Activated CD8-positive, alpha-beta T cell treated with anti-CD3 and anti-CD28 coated beads for 36 hours (primary cell): ENCODE results near the gene RAI1. TPM values are rescaled to one million over a fixed set of nuclear protein-coding genes. Genes with fewer than 3 reads are reported as not detected.

Source experiments
- ATAC-seq: fragments of 200-7000 bp; cut with Tn5 transposase; one replicate; pipeline ENCODE4 v1.10.0; 2021; ENCODE audit warnings: mild to moderate bottlenecking, moderate library complexity
- CTCF ChIA-PET: fragments of 350-600 bp; sonication (Branson Sonifier 250); formaldehyde crosslinking; loops from one replicate; lab custom pipeline; 2021; ENCODE audit warnings: antibody characterized with exemption; lab: Charles Lee
- POLR2A ChIA-PET: fragments of 350-600 bp; sonication (Branson Sonifier 250); formaldehyde crosslinking; loops from one replicate; lab custom pipeline; 2021; ENCODE audit warnings: antibody characterized with exemption; lab: Charles Lee
- DNase-seq: peaks from one replicate; pipeline ENCODE4 v3.0.0-alpha.2; 2020
- H3K27ac Mint-ChIP-seq: one replicate; pipeline ENCODE4 v1.8.0; 2021; ENCODE audit warnings: mild to moderate bottlenecking, mixed read lengths
- H3K27me3 Mint-ChIP-seq: one replicate; pipeline ENCODE4 v1.8.0; 2021; ENCODE audit warnings: mixed read lengths
- H3K36me3 Mint-ChIP-seq: one replicate; pipeline ENCODE4 v1.8.0; 2021; ENCODE audit warnings: low read depth, mixed read lengths
- H3K4me1 Mint-ChIP-seq: one replicate; pipeline ENCODE4 v1.8.0; 2021; ENCODE audit warnings: low read depth, mixed read lengths
- H3K4me3 Mint-ChIP-seq: one replicate; pipeline ENCODE4 v1.8.0; 2021; ENCODE audit warnings: mild to moderate bottlenecking, moderate library complexity, mixed read lengths
- H3K9me3 Mint-ChIP-seq: one replicate; pipeline ENCODE4 v1.8.0; 2021; ENCODE audit warnings: mixed read lengths
- intact Hi-C: fragments of 100-400 bp; cut with micrococcal nuclease; formaldehyde crosslinking; loops from one replicate; pipeline ENCODE4 v1.10.0; 2022
- total RNA-seq, 2 experiments: library from RNA; stranded (reverse); gene quantifications; one replicate each; pipeline ENCODE4 v1.2.3, GENCODE V29; 2021
- TF ChIP-seq, protein P1 (sequence below): fragments of 200-600 bp; IDR thresholded peaks from one replicate; pipeline ENCODE4 v1.8.0; 2022; ENCODE audit warnings: antibody characterized with exemption, mild to moderate bottlenecking

The RAI1 gene
- total RNA-seq, 2 experiments from 2014 or later = 18.1 to 20.3 TPM

DNA sequence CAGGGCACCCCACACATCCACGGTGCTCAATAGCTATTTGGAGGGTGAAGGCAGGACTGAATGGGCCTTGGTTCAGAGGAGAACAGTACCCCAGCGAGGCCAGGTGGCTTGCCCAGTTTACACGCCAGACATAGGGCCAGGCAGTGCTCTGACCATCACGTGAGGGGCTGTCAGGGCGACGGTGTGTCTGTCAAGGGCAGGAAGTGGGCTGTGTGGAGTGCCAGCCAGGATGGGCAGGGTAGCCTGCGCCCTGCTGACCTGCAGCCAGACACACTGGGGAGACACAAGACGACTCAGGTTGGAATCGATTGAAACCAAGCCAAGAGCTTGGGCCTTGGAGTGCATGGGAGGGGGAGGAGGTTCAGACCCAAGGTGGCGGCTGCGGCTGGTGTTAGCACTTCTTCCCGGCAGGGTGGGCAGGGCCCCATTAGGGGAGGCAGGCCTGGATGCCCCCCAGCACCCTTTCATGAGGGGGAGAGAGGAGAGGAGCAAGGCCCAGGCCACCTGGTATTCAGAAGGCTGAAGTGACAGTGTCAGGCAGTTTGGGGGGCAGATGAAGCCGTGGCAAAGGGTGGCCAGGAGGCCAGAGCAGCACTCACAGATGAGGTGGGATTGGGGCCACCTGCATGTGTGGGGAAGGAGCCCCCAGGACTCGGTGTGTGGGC is 87.3 kb downstream of the RAI1 start:
- ChIA-PET POLR2A (no interaction called here), CTCF (no interaction called here)
- ATAC-seq = no peak
- Mint-ChIP-seq H3K36me3 (no peaks in the 10 kb centered on the region), H3K4me3 (no peak overlapping the region), H3K27me3 (no peaks in the 10 kb centered on the region), H3K9me3 (no peaks in the 10 kb centered on the region), H3K4me1 (peaks cover 37% of the 10 kb centered on the region), H3K27ac (no peak overlapping the region)
- DNase-seq = no peak
- intact Hi-C loops = no loop called here
- TF ChIP-seq, protein P1, sequence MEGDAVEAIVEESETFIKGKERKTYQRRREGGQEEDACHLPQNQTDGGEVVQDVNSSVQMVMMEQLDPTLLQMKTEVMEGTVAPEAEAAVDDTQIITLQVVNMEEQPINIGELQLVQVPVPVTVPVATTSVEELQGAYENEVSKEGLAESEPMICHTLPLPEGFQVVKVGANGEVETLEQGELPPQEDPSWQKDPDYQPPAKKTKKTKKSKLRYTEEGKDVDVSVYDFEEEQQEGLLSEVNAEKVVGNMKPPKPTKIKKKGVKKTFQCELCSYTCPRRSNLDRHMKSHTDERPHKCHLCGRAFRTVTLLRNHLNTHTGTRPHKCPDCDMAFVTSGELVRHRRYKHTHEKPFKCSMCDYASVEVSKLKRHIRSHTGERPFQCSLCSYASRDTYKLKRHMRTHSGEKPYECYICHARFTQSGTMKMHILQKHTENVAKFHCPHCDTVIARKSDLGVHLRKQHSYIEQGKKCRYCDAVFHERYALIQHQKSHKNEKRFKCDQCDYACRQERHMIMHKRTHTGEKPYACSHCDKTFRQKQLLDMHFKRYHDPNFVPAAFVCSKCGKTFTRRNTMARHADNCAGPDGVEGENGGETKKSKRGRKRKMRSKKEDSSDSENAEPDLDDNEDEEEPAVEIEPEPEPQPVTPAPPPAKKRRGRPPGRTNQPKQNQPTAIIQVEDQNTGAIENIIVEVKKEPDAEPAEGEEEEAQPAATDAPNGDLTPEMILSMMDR = no peak

DNA sequence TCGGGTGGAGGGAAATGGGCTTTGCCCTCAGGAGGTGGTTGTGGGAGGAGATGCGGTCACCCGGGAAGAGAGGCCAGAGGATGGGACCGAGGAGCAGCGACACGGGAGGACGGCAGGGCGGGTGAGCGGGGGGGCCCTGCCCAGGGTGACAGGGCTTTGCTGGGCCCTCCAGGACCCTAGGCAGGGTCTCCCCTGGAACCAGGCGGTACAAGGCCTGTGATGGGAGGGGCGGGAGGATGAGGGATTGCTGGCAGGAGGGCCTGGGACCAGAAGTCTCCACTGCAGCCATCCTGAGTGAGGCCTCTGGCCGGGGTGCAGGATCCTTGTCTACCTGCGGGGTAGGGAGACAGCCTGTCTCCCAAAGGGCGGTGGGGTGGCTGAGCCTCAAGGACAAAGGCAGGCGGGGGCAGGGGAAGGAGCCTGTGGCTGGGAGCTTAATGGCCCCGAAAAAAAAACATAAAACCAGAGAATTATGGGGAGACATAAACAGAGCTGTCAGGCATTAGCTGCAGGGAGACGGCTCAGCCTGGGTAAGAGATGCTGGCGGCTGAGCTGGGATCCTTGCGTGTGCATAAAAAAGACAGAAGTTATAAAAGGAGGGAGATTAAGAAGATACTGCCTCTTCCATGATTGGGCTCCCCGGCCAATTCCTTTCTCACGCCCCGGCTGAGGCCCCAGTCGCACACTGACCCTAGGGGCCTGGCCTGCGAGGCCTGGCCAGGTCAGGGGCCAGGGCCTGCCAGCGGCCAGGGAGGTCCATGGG is 88.8 kb downstream of the RAI1 start:
- H3K27ac Mint-ChIP-seq = no peak overlapping the region
- no peak overlapping the region for H3K4me3 Mint-ChIP-seq
- intact Hi-C loops = no loop called here
- CTCF ChIA-PET = no interaction called here
- H3K27me3 Mint-ChIP-seq = no peaks in the 10 kb centered on the region
- no peak for DNase-seq
- POLR2A ChIA-PET = interaction anchor here (1.2 kb wide), 1 partner anchor 13 kb away, joined by 3 read pairs; no protein-coding TSS in a partner anchor
- H3K9me3 Mint-ChIP-seq = no peaks in the 10 kb centered on the region
- TF ChIP-seq, protein P1 = no peak
- peaks cover 31% of the 10 kb centered on the region for H3K4me1 Mint-ChIP-seq
- no peak for ATAC-seq
- no peaks in the 10 kb centered on the region for H3K36me3 Mint-ChIP-seq

DNA sequence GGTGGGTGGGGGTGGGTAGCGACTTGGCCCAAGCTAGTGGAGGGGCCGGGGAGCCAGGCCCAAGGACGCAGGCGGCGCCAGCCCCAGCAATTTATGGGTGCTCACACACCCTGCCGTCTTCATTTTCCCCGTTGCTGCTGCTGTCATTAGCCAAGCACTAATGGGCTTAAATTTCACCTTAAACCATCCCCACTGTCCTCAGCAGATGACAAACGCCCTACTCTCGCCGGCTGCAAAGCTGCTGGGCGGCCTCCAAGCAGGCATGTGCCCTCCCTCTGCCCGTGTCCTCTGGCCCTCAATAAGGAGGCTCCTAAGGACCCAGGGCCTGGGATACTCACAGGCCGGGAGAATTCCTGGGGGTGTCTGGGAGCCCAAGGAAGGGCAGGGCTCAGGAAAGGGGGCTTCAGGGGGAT is 89.4 kb downstream of the RAI1 start:
- POLR2A ChIA-PET = interaction anchor here (1.2 kb wide), 1 partner anchor 13 kb away, joined by 3 read pairs; no protein-coding TSS in a partner anchor
- CTCF ChIA-PET = no interaction called here

DNA sequence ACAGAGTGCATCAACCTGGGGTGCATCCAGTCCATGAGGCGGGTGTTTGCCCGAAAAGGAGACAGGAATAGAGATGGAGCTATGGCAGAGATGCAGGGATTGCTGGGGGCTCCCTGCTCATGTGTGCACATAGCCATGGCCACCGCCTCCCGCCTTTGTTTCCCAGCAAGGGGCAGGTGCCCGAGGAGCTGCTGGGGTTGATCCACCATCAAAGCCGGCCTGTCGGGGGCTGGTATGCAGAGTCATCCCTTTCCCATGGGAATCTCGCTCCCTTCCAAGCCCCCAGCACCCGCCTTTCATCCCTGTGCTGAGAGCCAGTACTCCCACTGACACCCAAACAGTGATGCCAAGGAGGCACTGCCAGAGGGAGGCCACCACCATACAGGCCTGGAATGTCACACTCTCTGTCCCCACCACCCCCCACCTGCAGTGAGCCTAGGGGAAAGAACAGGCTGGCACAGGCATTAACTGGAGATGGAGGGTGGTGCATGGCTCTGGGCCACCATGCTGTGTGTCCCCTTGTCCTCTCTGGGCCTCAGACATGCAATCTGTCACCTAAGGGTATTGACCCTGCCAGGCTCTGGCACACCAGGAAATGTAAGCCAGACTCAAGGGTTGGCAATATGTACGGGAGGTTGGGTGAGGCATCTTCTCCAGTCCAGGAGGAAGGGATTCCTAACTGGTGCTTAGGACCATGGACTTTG is 90.4 kb downstream of the RAI1 start:
- no peak for ATAC-seq
- H3K9me3 Mint-ChIP-seq = no peaks in the 10 kb centered on the region
- H3K27me3 Mint-ChIP-seq = no peaks in the 10 kb centered on the region
- peaks cover 16% of the 10 kb centered on the region for H3K4me1 Mint-ChIP-seq
- DNase-seq = no peak
- no peak overlapping the region for H3K27ac Mint-ChIP-seq
- H3K36me3 Mint-ChIP-seq = no peaks in the 10 kb centered on the region
- H3K4me3 Mint-ChIP-seq = no peak overlapping the region
- ChIA-PET CTCF (no interaction called here), POLR2A (interaction anchor here (1.4 kb wide), 1 partner anchor 10 kb away, joined by 3 read pairs; no protein-coding TSS in a partner anchor)
- intact Hi-C loops = no loop called here
- TF ChIP-seq, protein P1 = no peak

More for the DNA sequence above, 89.4 kb downstream of the RAI1 start:
- Mint-ChIP-seq H3K4me3 (no peak overlapping the region), H3K27me3 (no peaks in the 10 kb centered on the region), H3K36me3 (no peaks in the 10 kb centered on the region), H3K9me3 (no peaks in the 10 kb centered on the region), H3K4me1 (peaks cover 26% of the 10 kb centered on the region), H3K27ac (no peak overlapping the region)
- DNase-seq = no peak
- no peak for ATAC-seq
- intact Hi-C loops = no loop called here
- TF ChIP-seq, protein P1 = no peak
